BE2C (cell line): ENCODE results near the gene BLTP2.

Experiments
- DNase-seq: peaks from one replicate; pipeline ENCODE4 v3.0.0-alpha.2; 2020
- H3K27me3 ChIP-seq: fragments of 250-450 bp; sonication (Bioruptor Pico); 2 replicates; pipeline ENCODE4 v1.5.1; 2020; ENCODE audit warnings: mild to moderate bottlenecking
- H3K36me3 ChIP-seq: fragments of 250-450 bp; sonication (Bioruptor Pico); 2 replicates; pipeline ENCODE4 v1.5.1; 2020; ENCODE audit warnings: mild to moderate bottlenecking
- H3K4me1 ChIP-seq: fragments of 250-450 bp; sonication (Bioruptor Pico); 2 replicates; pipeline ENCODE4 v1.5.1; 2020
- H3K4me3 ChIP-seq: 2 replicates; pipeline ENCODE4 v1.5.1; 2011; ENCODE audit warnings: low read depth, low read length
- H3K9me3 ChIP-seq: fragments of 250-450 bp; sonication (Bioruptor Pico); 2 replicates; pipeline ENCODE4 v1.5.1; 2020
- CTCF ChIP-seq: IDR thresholded peaks from 2 replicates; pipeline ENCODE4 v1.5.1; 2012; ENCODE audit warnings: mild to moderate bottlenecking, low read depth, low read length

BLTP2 gene

GRCh38 chr17:28641579-28641978 is 3.4 kb downstream of the BLTP2 start:
- DNase-seq: no peak
- H3K36me3 ChIP-seq: peaks cover 43% of the 10 kb centered on the region
- no peak for TF ChIP-seq CTCF

GRCh38 chr17:28635506-28635905 is 9.5 kb downstream of the BLTP2 start:
- TF ChIP-seq CTCF: no peak
- no peak for DNase-seq
- Histone ChIP-seq H3K4me1 (no peaks in the 10 kb centered on the region), H3K4me3 (no peak overlapping the region), H3K27me3 (no peaks in the 10 kb centered on the region), H3K36me3 (peaks cover 33% of the 10 kb centered on the region), H3K9me3 (no peaks in the 10 kb centered on the region)

More at GRCh38 chr17:28641579-28641978, 3.4 kb downstream of the BLTP2 start:
- H3K9me3 ChIP-seq: no peaks in the 10 kb centered on the region
- H3K27me3 ChIP-seq: no peaks in the 10 kb centered on the region
- H3K4me1 ChIP-seq: no peaks in the 10 kb centered on the region
- H3K4me3 ChIP-seq: no peak overlapping the region

GRCh38 chr17:28634206-28634865 is 10.6 kb downstream of the BLTP2 start:
- peaks cover 29% of the 10 kb centered on the region for H3K36me3 ChIP-seq

GRCh38 chr17:28626818-28627217 is 18.1 kb downstream of the BLTP2 start:
- Histone ChIP-seq H3K9me3 (no peaks in the 10 kb centered on the region), H3K27me3 (no peaks in the 10 kb centered on the region), H3K4me3 (no peak overlapping the region), H3K4me1 (no peaks in the 10 kb centered on the region), H3K36me3 (peaks cover 11% of the 10 kb centered on the region)
- TF ChIP-seq CTCF: no peak
- DNase-seq: no peak

More at GRCh38 chr17:28634206-28634865, 10.6 kb downstream of the BLTP2 start:
- Histone ChIP-seq H3K4me1 (no peaks in the 10 kb centered on the region), H3K9me3 (no peaks in the 10 kb centered on the region), H3K4me3 (no peak overlapping the region), H3K27me3 (no peaks in the 10 kb centered on the region)
- TF ChIP-seq CTCF: no peak
- no peak for DNase-seq

GRCh38 chr17:28624148-28624547 is 20.8 kb downstream of the BLTP2 start:
- no peaks in the 10 kb centered on the region for H3K4me1 ChIP-seq
- no peak overlapping the region for H3K4me3 ChIP-seq
- H3K27me3 ChIP-seq: no peaks in the 10 kb centered on the region
- peaks cover 21% of the 10 kb centered on the region for H3K36me3 ChIP-seq
- no peak for DNase-seq
- no peak for TF ChIP-seq CTCF
- H3K9me3 ChIP-seq: no peaks in the 10 kb centered on the region

- H3K27me3 ChIP-seq: no peaks in the 10 kb centered on the region
- no peaks in the 10 kb centered on the region for H3K9me3 ChIP-seq
- H3K36me3 ChIP-seq: peaks cover 21% of the 10 kb centered on the region
- no peak for TF ChIP-seq CTCF
- H3K4me1 ChIP-seq: no peaks in the 10 kb centered on the region
- H3K4me3 ChIP-seq: no peak overlapping the region
- no peak for DNase-seq
Observed at GRCh38 chr17:28623696-28624095, 21.3 kb downstream of the BLTP2 start.
